ENCODE data around the gene DYRK1A. TPM values are rescaled to one million over a fixed set of nuclear protein-coding genes. Genes with fewer than 3 reads are reported as not detected.

Gene DYRK1A
- total and polyA plus RNA-seq, 7 donors: 21.5 to 105 (median 79.9) TPM

- Histone ChIP-seq H3K4me1 (peaks cover 3% of the 10 kb centered on the region), H3K4me3 (no peak overlapping the region), H3K9me3 (no peaks in the 10 kb centered on the region), H3K36me3 (ENCODE audit: insufficient read depth in 1 of 2, low read depth in 1 of 2) (no peaks in the 10 kb centered on the region), H3K27ac (no peak overlapping the region), H3K27me3 (ENCODE audit: insufficient read depth in 3 of 3, low read length in 2 of 3) (no peaks in the 10 kb centered on the region)
- ATAC-seq (no peak), DNase-seq (no peak)
- no peak for TF ChIP-seq CTCF (IDR thresholded peaks at IDR 0.05)
- intact Hi-C loops (cut with DNase I): no loop called here
- 95 to 97% (median 95%) methylated on average over 2 of the region's 2 CpGs for WGBS, 3 donors
Observed at GRCh38 chr21:37525810-37526209, 159.2 kb downstream of the DYRK1A start.

- Histone ChIP-seq H3K27ac (no peak overlapping the region), H3K27me3 (ENCODE audit: insufficient read depth in 3 of 3, low read length in 2 of 3) (no peaks in the 10 kb centered on the region), H3K9me3 (no peaks in the 10 kb centered on the region), H3K36me3 (ENCODE audit: insufficient read depth in 1 of 2, low read depth in 1 of 2) (no peaks in the 10 kb centered on the region), H3K4me1 (peaks cover 14% of the 10 kb centered on the region), H3K4me3 (no peak overlapping the region)
- intact Hi-C loops (cut with DNase I): no loop called here
- DNase-seq: no peak
- TF ChIP-seq CTCF (IDR thresholded peaks at IDR 0.05): no peak
- ATAC-seq: no peak
- WGBS, 3 donors: 78 to 90% (median 81%) methylated on average over 6 of the region's 6 CpGs
Observed at GRCh38 chr21:37527103-37527502, 160.5 kb downstream of the DYRK1A start.

- H3K4me3 ChIP-seq: no peak overlapping the region
- intact Hi-C loops (cut with DNase I): no loop called here
- 93 to 97% (median 95%) methylated on average over 4 of the region's 4 CpGs for WGBS, 3 donors
- peaks cover 14% of the 10 kb centered on the region for H3K4me1 ChIP-seq
- ATAC-seq (no peak), DNase-seq (no peak)
- H3K27me3 ChIP-seq (ENCODE audit: insufficient read depth in 3 of 3, low read length in 2 of 3): no peaks in the 10 kb centered on the region
- TF ChIP-seq CTCF (IDR thresholded peaks at IDR 0.05): no peak
- no peaks in the 10 kb centered on the region for H3K9me3 ChIP-seq
- no peak overlapping the region for H3K27ac ChIP-seq
- no peaks in the 10 kb centered on the region for H3K36me3 ChIP-seq (ENCODE audit: insufficient read depth in 1 of 2, low read depth in 1 of 2)
Observed at GRCh38 chr21:37527716-37528115, 161.1 kb downstream of the DYRK1A start.

GRCh38 chr21:37528150-37528937, 161.8 kb downstream of the DYRK1A start:
- intact Hi-C loops (cut with DNase I): no loop called here
- no peak for DNase-seq
- ATAC-seq: no peak
- TF ChIP-seq CTCF (IDR thresholded peaks at IDR 0.05): no peak
- H3K4me1 ChIP-seq: peaks cover 19% of the 10 kb centered on the region
- WGBS, 3 donors: 86 to 90% (median 87%) methylated on average over 12 of the region's 12 CpGs
- no peaks in the 10 kb centered on the region for H3K9me3 ChIP-seq
- no peaks in the 10 kb centered on the region for H3K27me3 ChIP-seq (ENCODE audit: insufficient read depth in 3 of 3, low read length in 2 of 3)
- no peak overlapping the region for H3K4me3 ChIP-seq
- no peaks in the 10 kb centered on the region for H3K36me3 ChIP-seq (ENCODE audit: insufficient read depth in 1 of 2, low read depth in 1 of 2)
- H3K27ac ChIP-seq: no peak overlapping the region

GRCh38 chr21:37529649-37530048, 163.1 kb downstream of the DYRK1A start:
- peaks cover 20% of the 10 kb centered on the region for H3K4me1 ChIP-seq
- ATAC-seq (no peak), DNase-seq (no peak)
- H3K27me3 ChIP-seq (ENCODE audit: insufficient read depth in 3 of 3, low read length in 2 of 3): no peaks in the 10 kb centered on the region
- no peak for TF ChIP-seq CTCF (IDR thresholded peaks at IDR 0.05)
- 81 to 92% (median 87%) methylated on average over 6 of the region's 6 CpGs for WGBS, 3 donors
- H3K4me3 ChIP-seq: no peak overlapping the region
- H3K36me3 ChIP-seq (ENCODE audit: insufficient read depth in 1 of 2, low read depth in 1 of 2): no peaks in the 10 kb centered on the region
- no peaks in the 10 kb centered on the region for H3K9me3 ChIP-seq
- intact Hi-C loops (cut with DNase I): no loop called here
- H3K27ac ChIP-seq: no peak overlapping the region

Measured in psoas muscle (tissue), 8 donors.